Measurements from ENCODE around the gene DLEC1. TPM values are rescaled to one million over a fixed set of nuclear protein-coding genes. Genes with fewer than 3 reads are reported as not detected.

The DLEC1 gene
- total and polyA plus RNA-seq, 8 donors, result 0.14 to 0.75 (median 0.51) TPM

DNA sequence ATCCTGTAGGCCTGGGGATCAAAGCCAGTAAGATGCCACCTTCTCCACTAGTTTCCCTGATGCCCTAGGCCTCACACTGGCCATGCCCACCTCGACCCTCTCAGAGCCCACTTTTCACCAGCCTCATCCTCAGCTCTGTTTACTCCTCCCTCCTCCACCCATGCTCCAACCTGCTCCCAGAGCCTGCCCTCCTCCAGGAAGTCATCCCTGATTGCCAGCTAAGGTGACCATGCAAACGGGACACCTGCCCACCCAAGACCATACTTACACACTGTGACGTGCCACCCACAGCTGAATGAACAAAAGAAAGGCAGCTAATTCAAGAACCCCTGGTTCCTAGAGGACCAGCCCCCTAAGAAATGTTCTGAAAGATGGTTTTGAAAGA lies 18.7 kb upstream of the DLEC1 start:
- Histone ChIP-seq H3K36me3 (peaks cover 0 to 10% (median 0%) of the 10 kb centered on the region in 3 donors), H3K4me3 (no peak overlapping the region), H3K4me1 (peaks cover 0 to 8% (median 0%) of the 10 kb centered on the region in 3 donors), H3K27ac (no peak overlapping the region), H3K27me3 (no peaks in the 10 kb centered on the region), H3K9me3 (no peaks in the 10 kb centered on the region)
- ATAC-seq, result no peak
- intact Hi-C loops (cut with DNase I), result no loop called here
- TF ChIP-seq CTCF (IDR thresholded peaks at IDR 0.05), result no peak
- no peak for DNase-seq
- 63 to 67% methylated on average over 3 of the region's 3 CpGs for WGBS, 2 donors
- no peak for FAIRE-seq

DNA sequence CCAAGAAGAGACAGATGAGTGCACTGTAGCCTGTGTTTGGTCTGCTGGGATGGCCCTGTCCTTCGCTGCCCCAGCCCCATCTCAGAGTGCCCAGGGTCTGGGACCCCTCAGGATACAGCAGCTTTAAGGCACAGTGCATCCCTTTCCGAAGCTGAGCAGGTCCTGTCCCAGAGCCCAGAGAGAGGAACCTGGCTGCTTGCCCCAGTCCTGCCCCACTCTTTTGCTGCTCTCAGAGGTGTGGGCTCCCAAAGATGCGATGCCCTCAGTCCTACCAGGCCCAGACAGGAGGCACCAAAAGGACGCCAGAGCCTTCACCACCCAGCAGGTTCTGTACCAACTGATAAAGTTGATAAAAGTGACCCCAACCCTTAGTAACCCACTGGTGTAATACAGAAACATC lies 17.8 kb upstream of the DLEC1 start:
- H3K36me3 ChIP-seq, result peaks cover 0 to 2% (median 0%) of the 10 kb centered on the region in 3 donors
- H3K27me3 ChIP-seq, result no peaks in the 10 kb centered on the region
- no peak for FAIRE-seq
- no peaks in the 10 kb centered on the region for H3K9me3 ChIP-seq
- intact Hi-C loops (cut with DNase I), result no loop called here
- 91 to 98% methylated on average over 4 of the region's 4 CpGs for WGBS, 2 donors
- no peak for TF ChIP-seq CTCF (IDR thresholded peaks at IDR 0.05)
- peaks cover 0 to 8% (median 6%) of the 10 kb centered on the region in 3 donors for H3K4me1 ChIP-seq
- no peak overlapping the region for H3K4me3 ChIP-seq
- DNase-seq, result peak in 1 of 6 donors; percentile 46
- H3K27ac ChIP-seq, result no peak overlapping the region
- no peak for ATAC-seq

DNA sequence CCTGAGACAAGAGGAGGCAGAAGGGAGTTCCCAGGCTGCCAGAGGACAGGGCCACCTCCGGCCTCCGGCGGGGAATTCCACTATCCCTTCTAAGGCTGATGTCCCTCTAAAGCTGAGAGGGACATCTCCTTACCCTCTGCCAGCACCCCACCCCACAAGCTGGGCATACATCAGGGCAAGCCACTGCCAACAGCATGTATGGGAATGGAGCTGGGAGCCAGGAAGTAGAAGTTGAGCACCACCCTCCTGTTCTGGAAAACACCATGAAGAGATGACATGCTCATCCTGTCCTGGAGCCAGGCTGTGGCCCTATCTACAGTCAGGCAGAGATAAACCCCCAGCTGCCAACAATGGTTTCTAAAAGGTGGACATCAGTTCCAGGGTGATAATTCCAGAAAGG lies 16.7 kb upstream of the DLEC1 start:
- Histone ChIP-seq H3K27me3 (no peaks in the 10 kb centered on the region), H3K4me1 (peaks cover 0 to 8% (median 6%) of the 10 kb centered on the region in 3 donors), H3K4me3 (no peak overlapping the region), H3K36me3 (no peaks in the 10 kb centered on the region), H3K9me3 (no peaks in the 10 kb centered on the region), H3K27ac (no peak overlapping the region)
- intact Hi-C loops (cut with DNase I), result no loop called here
- WGBS, 2 donors, result 57 to 71% methylated on average over 3 of the region's 3 CpGs
- TF ChIP-seq CTCF (IDR thresholded peaks at IDR 0.05), result no peak
- no peak for FAIRE-seq
- ATAC-seq, result no peak
- no peak for DNase-seq

DNA sequence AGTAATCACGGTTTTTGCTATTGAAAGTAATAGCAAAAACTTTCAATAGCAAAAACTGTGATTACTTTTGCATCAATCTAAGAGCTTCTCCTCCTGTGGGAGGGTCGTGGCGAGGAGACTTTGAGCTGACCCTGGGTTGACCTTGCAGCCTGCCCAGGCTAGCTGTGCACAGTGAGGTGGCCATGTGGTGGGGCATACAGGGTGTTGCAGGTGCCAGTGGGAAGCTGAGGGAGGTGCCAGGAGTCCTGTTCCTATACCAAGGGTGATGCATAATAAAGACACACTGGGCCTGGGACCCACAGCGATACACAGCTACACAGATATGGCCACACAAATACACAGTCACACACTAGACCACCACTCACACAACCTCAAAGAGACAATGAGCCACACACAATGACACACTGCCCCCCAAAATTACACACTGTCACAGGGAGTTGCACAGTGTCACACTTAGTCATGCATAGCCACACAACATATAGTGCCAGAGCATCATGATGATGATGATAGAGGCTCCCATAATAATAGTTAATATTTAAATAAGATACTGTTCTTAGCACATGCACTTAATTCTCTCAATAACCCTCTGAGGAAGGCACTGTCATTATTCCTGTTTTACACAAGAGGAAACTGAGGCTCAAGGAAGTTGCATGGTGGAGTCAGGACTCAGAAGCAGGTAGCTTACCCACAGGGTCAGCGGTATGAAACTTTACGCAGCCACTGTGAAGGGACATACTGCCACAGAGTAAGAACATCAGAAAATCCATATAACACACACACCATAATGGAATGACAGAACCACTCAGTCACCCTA lies 15.9 kb upstream of the DLEC1 start:
- intact Hi-C loops (cut with DNase I), result no loop called here
- Histone ChIP-seq H3K4me3 (no peak overlapping the region), H3K4me1 (peaks cover 0 to 8% (median 6%) of the 10 kb centered on the region in 3 donors), H3K36me3 (no peaks in the 10 kb centered on the region), H3K9me3 (no peaks in the 10 kb centered on the region), H3K27me3 (no peaks in the 10 kb centered on the region), H3K27ac (peak overlapping the region in 1 of 4 donors; percentile 88)
- FAIRE-seq (no peak), ATAC-seq (no peak), DNase-seq (peak in 1 of 6 donors; percentile 49)
- TF ChIP-seq CTCF (IDR thresholded peaks at IDR 0.05), result no peak
- 73 to 77% methylated on average over 6 of the region's 6 CpGs for WGBS, 2 donors

DNA sequence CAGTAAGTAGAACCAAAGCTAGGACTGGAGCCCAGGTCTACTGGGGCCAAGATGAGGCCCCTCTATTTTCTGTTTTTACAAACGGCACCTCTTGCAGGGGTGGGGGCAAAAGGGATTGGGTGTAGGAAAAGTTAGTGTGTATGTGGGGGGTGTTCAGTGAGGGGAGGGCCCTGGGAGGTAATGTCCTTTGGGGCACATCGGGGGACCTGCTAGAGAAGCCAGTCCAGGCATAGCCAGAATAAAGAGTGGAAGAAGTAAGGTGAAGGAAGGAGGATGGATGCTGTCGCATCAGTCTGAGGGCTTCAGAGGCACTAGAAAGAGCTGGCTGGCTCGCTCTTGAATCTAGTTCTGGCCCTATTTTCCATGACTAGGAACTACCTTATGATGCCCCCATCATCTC lies 12.2 kb upstream of the DLEC1 start:
- Histone ChIP-seq H3K9me3 (no peaks in the 10 kb centered on the region), H3K36me3 (no peaks in the 10 kb centered on the region), H3K4me3 (no peak overlapping the region), H3K27ac (no peak overlapping the region), H3K27me3 (no peaks in the 10 kb centered on the region), H3K4me1 (peaks cover 0 to 8% (median 6%) of the 10 kb centered on the region in 3 donors)
- DNase-seq (no peak), ATAC-seq (no peak), FAIRE-seq (no peak)
- intact Hi-C loops (cut with DNase I), result no loop called here
- 75% methylated on average over 4 of the region's 4 CpGs for WGBS, 2 donors
- TF ChIP-seq CTCF (IDR thresholded peaks at IDR 0.05), result no peak

Data from pancreas (tissue), 10 donors.